Measurements from ENCODE around the gene CDH22. TPM values are rescaled to one million over a fixed set of nuclear protein-coding genes. Genes with fewer than 3 reads are reported as not detected.

CDH22 gene
- total RNA-seq, 1 experiment from 2014 or later: 0.11 TPM

GRCh38 chr20:46157625-46158024, 150.7 kb downstream of the CDH22 start:
- H3K4me1 ChIP-seq: no peaks in the 10 kb centered on the region
- H3K4me1 Mint-ChIP-seq (ENCODE audit: low read depth, unreplicated experiment): no peaks in the 10 kb centered on the region
- ChIA-PET POLR2A (no interaction called here), CTCF (no interaction called here)
- BruUV-seq (replicated peaks): no TSS peak
- peaks cover 19% of the 10 kb centered on the region for H3K27me3 Mint-ChIP-seq (ENCODE audit: insufficient read depth, unreplicated experiment)
- no peaks in the 10 kb centered on the region for H3K9me3 Mint-ChIP-seq (ENCODE audit: unreplicated experiment)
- H3K4me3 ChIP-seq (ENCODE audit: low read depth, low read length): no peak overlapping the region
- no peaks in the 10 kb centered on the region for H3K36me3 ChIP-seq (ENCODE audit: control insufficient read depth, insufficient read depth, low read length)
- H3K27me3 ChIP-seq (replicated peaks; ENCODE audit: control insufficient read depth, insufficient read depth, low read length): peaks cover 1% of the 10 kb centered on the region; the same call in 1 of the 2 replicates
- no peaks in the 10 kb centered on the region for H3K9me3 ChIP-seq
- DNase-seq: no peak
- intact Hi-C loops (cut with micrococcal nuclease; ENCODE audit: unreplicated experiment): no loop called here
- TF ChIP-seq CTCF (IDR thresholded peaks at IDR 0.05; ENCODE audit: insufficient read depth in 1 of 2, low read depth in 1 of 2, low read length in 1 of 2, severe bottlenecking in 1 of 2, unreplicated experiment in 1 of 2): no peak
- no peak overlapping the region for H3K27ac Mint-ChIP-seq (ENCODE audit: unreplicated experiment)
- no peaks in the 10 kb centered on the region for H3K36me3 Mint-ChIP-seq (ENCODE audit: insufficient read depth, unreplicated experiment)
- no peak overlapping the region for H3K4me3 Mint-ChIP-seq (ENCODE audit: unreplicated experiment)

- intact Hi-C loops (cut with micrococcal nuclease; ENCODE audit: unreplicated experiment): no loop called here
- ChIA-PET POLR2A (no interaction called here), CTCF (interaction anchor here (0.6 kb wide), 1 partner anchor 29 kb away, joined by 3 read pairs; no protein-coding TSS in a partner anchor)
Measured at GRCh38 chr20:46157076-46157592, 151.2 kb downstream of the CDH22 start.

GRCh38 chr20:46156065-46156464, 152.2 kb downstream of the CDH22 start:
- Histone ChIP-seq H3K36me3 (ENCODE audit: control insufficient read depth, insufficient read depth, low read length) (no peaks in the 10 kb centered on the region), H3K4me1 (no peaks in the 10 kb centered on the region), H3K27me3 (replicated peaks; ENCODE audit: control insufficient read depth, insufficient read depth, low read length) (peaks cover 1% of the 10 kb centered on the region; the same call in 1 of the 2 replicates), H3K9me3 (no peaks in the 10 kb centered on the region), H3K4me3 (ENCODE audit: low read depth, low read length) (no peak overlapping the region)
- H3K4me1 Mint-ChIP-seq (ENCODE audit: low read depth, unreplicated experiment): no peaks in the 10 kb centered on the region
- no peak overlapping the region for H3K4me3 Mint-ChIP-seq (ENCODE audit: unreplicated experiment)
- H3K36me3 Mint-ChIP-seq (ENCODE audit: insufficient read depth, unreplicated experiment): no peaks in the 10 kb centered on the region
- ChIA-PET CTCF (no interaction called here), POLR2A (no interaction called here)
- H3K27ac Mint-ChIP-seq (ENCODE audit: unreplicated experiment): no peak overlapping the region
- H3K9me3 Mint-ChIP-seq (ENCODE audit: unreplicated experiment): no peaks in the 10 kb centered on the region
- intact Hi-C loops (cut with micrococcal nuclease; ENCODE audit: unreplicated experiment): no loop called here
- no peak for DNase-seq
- no peak for TF ChIP-seq CTCF (IDR thresholded peaks at IDR 0.05; ENCODE audit: insufficient read depth in 1 of 2, low read depth in 1 of 2, low read length in 1 of 2, severe bottlenecking in 1 of 2, unreplicated experiment in 1 of 2)
- BruUV-seq (replicated peaks): no TSS peak
- peaks cover 14% of the 10 kb centered on the region for H3K27me3 Mint-ChIP-seq (ENCODE audit: insufficient read depth, unreplicated experiment)

More at GRCh38 chr20:46157076-46157592, 151.2 kb downstream of the CDH22 start:
- Histone ChIP-seq H3K27me3 (replicated peaks; ENCODE audit: control insufficient read depth, insufficient read depth, low read length) (peaks cover 1% of the 10 kb centered on the region; the same call in 1 of the 2 replicates), H3K36me3 (ENCODE audit: control insufficient read depth, insufficient read depth, low read length) (no peaks in the 10 kb centered on the region), H3K4me3 (ENCODE audit: low read depth, low read length) (no peak overlapping the region), H3K4me1 (no peaks in the 10 kb centered on the region), H3K9me3 (no peaks in the 10 kb centered on the region)
- BruUV-seq (replicated peaks): no TSS peak
- Mint-ChIP-seq H3K9me3 (ENCODE audit: unreplicated experiment) (no peaks in the 10 kb centered on the region), H3K4me1 (ENCODE audit: low read depth, unreplicated experiment) (no peaks in the 10 kb centered on the region), H3K4me3 (ENCODE audit: unreplicated experiment) (no peak overlapping the region), H3K36me3 (ENCODE audit: insufficient read depth, unreplicated experiment) (no peaks in the 10 kb centered on the region), H3K27ac (ENCODE audit: unreplicated experiment) (no peak overlapping the region), H3K27me3 (ENCODE audit: insufficient read depth, unreplicated experiment) (peaks cover 14% of the 10 kb centered on the region)
- no peak for DNase-seq
- no peak for TF ChIP-seq CTCF (IDR thresholded peaks at IDR 0.05; ENCODE audit: insufficient read depth in 1 of 2, low read depth in 1 of 2, low read length in 1 of 2, severe bottlenecking in 1 of 2, unreplicated experiment in 1 of 2)

Data from Caco-2 (cell line).